ENCODE results near the gene TAF10.

DNA sequence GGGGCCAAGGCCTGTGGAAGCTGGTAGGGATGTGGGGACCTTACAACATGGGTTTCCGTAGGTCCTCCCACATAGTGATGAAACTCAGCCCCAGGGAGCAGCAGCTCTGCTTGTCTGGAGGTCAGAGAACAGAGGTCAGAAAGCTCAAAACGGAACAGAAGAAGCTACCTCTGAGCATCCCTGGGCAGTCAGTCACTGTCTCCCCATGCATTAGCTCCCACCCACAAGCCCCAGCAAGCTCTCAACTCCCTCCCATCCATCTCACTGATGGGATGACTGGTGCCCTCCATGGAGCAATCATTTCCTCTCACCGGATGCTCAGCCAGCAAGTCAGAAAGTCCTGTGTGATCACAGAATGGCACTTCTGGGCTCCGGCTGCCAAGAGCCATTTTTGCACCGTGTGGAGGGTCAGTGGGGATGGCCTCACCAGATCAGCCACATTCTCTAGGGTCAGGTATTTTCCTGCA, 5.3 kb upstream of the TAF10 start:
- TF ChIP-seq, protein P1, sequence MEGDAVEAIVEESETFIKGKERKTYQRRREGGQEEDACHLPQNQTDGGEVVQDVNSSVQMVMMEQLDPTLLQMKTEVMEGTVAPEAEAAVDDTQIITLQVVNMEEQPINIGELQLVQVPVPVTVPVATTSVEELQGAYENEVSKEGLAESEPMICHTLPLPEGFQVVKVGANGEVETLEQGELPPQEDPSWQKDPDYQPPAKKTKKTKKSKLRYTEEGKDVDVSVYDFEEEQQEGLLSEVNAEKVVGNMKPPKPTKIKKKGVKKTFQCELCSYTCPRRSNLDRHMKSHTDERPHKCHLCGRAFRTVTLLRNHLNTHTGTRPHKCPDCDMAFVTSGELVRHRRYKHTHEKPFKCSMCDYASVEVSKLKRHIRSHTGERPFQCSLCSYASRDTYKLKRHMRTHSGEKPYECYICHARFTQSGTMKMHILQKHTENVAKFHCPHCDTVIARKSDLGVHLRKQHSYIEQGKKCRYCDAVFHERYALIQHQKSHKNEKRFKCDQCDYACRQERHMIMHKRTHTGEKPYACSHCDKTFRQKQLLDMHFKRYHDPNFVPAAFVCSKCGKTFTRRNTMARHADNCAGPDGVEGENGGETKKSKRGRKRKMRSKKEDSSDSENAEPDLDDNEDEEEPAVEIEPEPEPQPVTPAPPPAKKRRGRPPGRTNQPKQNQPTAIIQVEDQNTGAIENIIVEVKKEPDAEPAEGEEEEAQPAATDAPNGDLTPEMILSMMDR (IDR thresholded peaks at IDR 0.05) = no peak
- TF ChIP-seq POLR2A (IDR thresholded peaks at IDR 0.05) = no peak
